Stimulated activated CD8-positive, alpha-beta memory T cell treated with anti-CD3 and anti-CD28 coated beads, Interleukin-7, amount 100 ng/mL, for 4 hours (primary cell): ENCODE results near the gene AGAP1.

Experiments used
- DNase-seq, 2 donors: peaks; one replicate each; pipeline ENCODE4 v3.0.0-alpha.2; 2020; ENCODE audit warnings: low read depth in 2 of 2

AGAP1 gene

DNA sequence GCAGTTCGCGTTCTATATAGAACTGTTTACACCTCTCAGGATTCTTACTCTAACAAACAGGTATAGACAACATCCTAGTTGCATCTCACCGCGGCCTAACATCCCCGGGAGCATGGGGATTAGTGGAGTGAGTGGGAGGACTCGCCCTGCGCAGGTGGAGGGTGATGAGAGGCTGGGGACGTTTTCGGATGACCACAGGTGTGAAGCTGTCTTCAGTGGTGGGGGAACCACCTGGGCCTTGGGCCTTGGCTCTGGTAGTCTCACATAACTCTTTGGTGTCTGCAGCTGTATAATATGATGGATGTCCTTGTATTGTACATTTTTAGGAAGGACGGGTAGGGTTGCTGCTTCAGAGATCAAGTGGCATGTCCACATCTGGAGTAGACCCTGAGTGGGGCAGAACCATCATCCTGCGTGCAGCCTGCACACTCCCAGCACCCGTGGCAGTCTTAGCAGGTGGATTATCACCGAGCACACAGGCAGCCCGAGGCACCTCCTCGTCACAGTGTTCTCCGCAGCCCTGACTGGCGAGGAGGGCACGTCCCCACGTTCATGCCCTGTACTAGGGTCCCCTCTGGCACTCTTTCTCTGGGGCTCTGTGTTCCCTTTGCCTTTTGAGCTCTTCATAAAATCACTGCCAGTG is 56.0 kb downstream of the AGAP1 start:
- DNase-seq = no peak

DNA sequence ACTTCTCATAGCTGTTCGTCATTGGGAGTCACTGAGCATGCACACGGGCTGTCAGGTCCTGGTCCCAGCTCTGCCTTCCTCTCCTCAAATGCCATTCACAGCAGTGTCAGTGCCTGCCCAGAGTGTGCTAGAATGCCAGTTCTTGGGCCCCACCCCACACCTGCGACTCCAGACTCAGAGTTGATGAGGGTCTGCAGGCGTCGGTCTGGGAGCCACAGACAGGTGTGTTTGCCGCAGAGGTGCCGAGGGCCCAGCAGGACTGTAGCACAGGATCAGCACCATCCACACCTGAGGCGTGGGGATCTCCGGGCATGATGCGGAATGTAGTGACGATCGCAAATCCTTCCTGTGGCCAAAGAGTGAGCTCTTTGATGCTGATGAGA is 56.5 kb downstream of the AGAP1 start:
- no peak for DNase-seq

DNA sequence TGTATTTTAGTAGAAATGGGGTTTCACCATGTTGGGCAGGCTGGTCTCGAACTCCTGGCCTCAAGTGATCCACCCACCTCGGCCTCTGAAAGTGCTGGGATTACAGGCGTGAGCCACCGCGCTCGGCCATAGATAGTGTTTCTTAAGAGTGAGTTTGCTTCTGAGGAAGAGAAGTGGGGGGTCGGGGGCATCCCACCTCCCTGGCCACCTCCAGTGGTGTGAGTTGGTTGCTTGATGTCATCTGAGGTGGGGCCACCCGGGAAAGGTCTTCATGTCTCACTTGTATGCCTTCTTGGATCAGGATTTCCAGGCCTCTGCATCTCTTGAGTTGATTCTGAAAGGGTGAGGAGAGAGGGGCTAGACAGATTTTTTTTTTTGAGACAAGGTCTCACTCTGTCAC is 57.1 kb downstream of the AGAP1 start:
- DNase-seq = no peak

DNA sequence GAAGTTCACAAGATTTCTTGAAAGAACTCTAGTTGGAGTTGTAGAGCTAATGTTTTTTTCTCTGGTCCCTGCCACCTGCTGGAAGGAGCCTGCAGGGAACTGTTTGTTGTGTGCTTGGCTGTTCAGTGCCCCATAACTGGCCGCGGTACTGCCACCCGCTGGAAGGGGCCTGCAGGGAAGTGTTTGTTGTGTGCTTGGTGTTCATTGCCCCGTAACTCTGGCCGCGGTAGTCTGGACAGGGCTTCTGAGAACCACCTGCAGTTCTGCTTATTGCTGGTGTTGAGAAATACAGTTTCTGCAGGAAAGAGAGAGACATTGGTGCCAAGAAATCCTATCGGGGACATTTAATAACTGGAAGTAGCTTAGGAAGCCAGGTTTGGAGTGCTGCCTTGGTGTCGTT is 58.1 kb downstream of the AGAP1 start:
- no peak for DNase-seq

DNA sequence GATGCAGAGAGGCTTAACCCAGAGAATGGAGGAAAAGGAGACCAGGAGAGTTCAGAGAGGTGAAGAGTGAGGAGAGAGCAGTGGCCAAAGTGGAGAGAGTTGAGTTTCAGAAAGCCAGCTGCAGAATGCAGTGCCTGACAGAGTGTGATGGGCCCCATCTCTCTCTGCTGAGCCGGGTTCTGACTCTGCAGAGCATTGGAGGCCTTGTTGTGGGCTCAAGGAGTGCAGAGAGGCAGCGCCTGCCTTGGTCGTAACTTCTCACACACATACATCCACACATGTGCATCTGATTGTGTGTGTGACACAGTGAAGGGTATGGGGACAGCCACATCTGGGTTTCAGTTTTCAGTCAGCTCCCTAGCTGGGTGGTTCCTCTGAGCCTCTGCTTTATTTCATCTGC is 58.8 kb downstream of the AGAP1 start:
- no peak for DNase-seq

DNA sequence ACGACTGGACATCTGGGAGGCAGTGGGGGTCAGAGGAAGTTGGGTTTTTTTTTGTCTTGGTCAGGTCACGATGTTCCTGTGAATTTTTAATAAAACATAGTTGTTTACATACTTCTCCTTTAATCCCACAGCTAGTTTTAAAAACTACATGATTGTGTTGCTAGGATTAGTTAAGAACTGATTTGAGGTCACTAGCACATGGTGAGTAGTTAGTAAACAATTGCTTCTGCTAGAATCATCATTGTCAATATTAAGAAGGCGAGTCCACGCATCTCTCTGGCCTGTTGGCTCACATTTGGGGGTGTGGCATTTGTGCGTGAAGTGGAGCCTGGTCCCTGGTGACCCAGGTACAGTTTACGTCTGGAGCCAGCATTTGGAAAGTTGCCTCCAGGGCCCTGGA is 59.4 kb downstream of the AGAP1 start:
- no peak for DNase-seq

DNA sequence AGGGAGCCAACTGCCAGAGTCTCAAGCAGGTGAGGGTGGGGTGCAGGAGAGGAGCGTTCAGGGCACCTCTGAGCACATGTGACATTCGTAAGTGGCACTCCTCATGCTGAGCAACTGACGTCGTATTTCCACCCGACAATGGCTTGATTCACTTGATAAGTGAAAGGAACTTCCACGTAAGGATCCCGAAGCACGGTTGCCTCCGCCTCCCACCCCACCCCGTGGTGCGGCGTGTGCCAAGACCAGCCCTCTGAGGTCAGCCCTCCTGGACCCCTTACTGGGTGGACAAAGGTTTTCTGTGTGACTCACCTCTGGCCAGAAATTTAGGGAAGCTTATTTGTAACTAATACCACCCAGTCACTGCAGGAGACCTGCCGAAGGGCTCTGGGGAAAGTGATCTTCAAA is 59.9 kb downstream of the AGAP1 start:
- DNase-seq = no peak

DNA sequence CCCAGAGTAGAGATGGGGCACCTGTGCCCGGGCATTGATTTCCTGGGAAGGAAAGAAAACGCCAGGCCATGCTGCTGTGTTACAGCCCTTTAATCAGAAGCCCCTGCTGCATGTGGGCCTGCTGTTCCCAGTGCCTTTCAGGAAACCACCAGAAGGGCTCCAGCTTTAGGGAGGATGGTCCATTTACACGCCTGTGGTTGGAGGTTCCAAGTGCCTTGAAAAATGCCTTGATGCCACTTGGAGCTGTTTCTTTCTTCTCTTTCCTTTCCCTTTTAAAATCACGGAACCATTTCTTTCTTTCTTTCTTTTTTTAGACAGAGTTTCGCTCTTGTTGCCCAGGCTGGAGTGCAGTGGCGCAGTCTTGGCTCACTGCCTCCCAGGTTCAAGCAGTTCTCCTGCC is 60.5 kb downstream of the AGAP1 start:
- DNase-seq = no peak

DNA sequence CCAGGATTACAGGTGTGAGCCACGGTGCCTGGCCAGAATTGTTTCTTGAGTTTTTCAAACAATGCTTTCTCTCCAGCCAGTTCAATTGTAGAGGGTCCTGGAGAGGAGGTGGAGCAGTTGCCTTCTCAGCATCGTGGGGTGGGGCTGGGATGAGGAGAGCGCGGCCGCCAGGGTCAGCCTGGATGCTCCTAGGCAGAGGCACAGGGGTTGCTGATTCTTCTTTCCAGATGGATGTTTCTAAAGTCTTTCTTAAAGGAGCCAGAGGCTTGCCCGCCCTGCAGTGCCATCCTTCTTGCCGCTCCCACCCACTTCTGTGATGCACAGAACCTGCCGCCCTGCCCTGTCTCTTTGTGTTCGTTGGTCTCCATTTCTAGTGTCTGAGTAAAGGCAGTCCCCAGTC is 61.1 kb downstream of the AGAP1 start:
- DNase-seq = no peak

DNA sequence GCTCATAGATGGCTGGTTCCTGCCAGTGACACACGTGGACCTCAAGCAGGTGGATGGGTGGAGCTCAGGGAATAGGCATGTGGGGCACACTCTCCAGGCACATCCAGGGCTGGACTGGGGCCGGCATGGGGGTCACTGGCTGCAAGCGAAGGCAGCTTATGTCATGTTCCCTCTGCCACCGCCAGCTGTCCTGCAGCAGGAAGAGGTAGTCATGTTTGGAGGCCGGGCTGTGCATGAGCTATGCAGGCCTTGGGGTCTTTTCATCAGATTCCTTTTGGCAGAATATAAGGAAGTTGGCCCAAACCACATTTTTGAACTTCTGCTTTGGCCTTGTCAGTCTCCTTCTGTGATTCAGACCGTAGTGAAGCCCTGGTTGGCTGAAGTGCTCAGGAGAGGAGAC is 61.5 kb downstream of the AGAP1 start:
- DNase-seq = no peak

DNA sequence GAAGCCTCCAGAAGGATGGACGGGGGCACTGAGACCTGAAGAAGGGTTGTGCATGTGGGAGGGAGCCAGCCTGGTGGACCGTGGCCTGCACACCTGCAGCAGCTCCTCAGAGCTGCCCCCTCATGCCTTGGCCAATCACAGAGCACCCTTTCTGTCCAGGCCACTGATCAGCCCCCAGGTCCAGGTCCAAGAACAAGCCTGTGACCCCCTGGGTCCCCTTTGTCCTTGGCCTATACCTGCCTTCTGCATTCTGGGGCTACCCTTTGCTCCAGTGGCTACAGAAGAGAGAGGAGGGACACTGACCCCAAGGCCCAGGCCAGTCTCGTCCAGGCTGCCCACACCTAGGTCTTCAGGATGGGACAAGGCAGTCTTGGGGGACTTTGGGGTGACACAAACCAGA is 62.2 kb downstream of the AGAP1 start:
- DNase-seq = no peak

DNA sequence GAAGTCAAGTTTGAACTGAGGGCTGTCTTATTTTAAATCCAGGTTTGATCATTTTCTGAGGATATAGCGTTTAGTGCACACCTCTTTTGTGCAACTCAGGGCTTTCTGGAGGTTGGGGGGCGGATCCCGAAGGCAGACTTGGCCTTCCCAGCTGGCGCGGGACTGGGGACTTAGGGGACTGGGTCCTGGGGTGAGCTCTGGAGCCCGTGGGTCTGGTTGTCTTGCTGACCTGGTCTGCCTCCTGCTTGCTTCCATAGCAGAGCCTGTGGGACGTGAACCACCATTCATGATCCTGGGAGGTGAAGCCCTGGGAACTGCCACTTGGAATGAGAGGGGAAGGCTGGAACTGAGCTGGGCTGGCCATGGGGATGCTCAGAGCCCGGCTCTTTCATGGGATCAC is 63.1 kb downstream of the AGAP1 start:
- DNase-seq = no peak

DNA sequence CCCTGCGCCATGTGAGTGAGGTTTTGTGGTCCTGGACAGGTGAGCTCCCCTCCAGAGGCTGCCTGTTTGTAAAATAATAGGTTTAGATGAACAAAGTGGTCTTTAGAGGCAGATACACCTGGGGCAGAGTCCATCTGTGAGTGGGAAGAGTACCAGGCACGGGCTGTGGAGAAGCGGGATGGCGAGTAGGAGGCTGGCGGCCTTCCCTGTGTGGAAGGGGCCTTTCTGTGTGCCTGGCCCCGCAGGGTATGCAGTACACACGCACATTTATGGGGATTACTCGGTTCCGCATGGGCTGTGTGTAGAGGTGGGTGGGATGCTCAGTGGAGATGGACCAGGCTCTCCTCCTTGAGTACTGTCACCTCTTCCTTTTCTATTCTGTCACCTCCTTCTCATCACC is 64.1 kb downstream of the AGAP1 start:
- no peak for DNase-seq

DNA sequence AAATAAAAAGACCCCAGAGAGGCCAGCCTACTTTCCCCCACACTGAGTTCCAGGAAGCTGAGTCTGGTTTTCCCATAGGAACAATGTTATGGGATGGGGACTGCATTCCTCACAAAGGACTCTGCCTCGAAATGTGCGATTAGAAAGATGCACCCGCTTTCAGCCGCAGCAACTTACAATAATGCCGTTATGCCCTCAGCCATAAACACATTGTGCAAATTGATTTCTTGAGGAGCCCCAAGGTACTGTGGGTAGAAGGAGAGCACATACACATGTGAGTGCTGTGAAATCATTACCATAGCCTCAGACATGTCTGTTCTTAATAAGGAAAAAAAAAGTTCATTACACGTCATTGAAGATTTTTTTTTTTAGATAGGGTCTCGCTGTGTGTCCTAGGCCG is 64.7 kb downstream of the AGAP1 start:
- DNase-seq = no peak

DNA sequence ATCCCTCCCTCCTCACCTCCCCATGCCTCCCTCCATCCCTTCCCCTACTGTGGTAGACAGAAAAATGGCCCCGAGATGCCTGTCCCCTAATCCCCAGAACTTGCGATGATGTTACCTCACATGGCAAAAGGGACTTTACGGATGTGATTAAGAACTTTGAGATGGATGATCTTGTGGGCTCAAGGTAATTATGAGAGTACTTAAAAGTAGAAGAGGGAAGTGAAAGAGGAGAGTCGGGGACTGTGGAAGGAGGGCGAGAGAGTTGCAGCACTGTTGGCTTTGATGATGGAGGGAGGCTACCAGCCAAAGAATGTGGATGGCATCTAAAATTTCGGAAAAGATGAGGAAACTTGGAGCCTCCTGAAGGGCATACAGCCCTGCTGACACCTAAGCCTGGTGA is 66.5 kb downstream of the AGAP1 start:
- no peak for DNase-seq

DNA sequence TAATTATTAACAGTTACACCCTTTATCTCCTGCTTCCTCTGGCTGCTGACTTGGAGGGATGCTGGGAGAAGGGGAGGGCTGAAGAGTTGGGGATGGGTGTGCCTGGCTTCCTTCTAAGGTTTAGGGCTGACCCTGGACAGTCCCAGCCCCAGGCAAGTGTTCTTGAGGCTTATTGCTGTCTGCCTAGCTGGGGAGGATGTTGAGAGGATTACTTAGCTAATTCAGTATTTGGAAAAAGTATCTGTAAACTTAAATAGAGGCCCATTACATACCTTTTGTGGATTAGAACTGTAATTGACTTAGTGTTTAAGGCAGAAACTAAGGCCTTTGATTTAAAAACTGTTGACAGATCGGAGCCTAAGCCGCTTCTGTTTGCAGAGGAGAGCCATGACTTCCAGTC is 67.6 kb downstream of the AGAP1 start:
- DNase-seq = no peak

DNA sequence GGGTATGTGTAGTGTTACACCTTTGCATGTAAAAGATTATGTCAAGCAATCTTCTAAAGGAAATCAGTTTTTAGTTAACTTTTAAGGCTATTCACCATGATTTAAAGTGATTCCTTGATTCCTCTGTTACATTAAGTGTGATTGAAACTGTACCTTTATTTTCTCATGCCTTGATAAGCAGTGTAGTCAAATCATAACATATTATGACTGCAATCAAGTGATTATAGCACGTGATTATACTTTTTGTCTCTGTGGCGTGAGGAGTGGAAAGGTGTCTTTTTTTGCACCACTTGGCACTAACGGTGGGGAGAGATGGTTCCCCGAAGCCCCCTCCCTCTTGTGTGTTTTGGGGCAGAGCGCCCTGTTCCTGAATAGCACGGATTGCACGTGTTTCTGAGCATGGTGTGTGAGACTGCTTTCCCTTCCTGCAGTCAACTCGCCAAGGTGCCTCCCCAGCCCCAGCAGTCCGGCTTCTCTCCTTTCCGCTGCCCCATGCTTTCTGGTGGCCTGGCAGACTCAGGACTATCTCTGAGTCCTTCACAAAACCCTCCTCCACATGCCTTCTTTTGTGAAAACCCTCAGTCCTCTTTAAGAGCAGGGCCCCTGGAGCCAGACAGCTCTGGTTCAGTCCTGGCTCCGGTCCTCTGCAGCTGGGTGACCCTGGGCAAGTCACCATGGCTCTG is 68.4 kb downstream of the AGAP1 start:
- no peak for DNase-seq

DNA sequence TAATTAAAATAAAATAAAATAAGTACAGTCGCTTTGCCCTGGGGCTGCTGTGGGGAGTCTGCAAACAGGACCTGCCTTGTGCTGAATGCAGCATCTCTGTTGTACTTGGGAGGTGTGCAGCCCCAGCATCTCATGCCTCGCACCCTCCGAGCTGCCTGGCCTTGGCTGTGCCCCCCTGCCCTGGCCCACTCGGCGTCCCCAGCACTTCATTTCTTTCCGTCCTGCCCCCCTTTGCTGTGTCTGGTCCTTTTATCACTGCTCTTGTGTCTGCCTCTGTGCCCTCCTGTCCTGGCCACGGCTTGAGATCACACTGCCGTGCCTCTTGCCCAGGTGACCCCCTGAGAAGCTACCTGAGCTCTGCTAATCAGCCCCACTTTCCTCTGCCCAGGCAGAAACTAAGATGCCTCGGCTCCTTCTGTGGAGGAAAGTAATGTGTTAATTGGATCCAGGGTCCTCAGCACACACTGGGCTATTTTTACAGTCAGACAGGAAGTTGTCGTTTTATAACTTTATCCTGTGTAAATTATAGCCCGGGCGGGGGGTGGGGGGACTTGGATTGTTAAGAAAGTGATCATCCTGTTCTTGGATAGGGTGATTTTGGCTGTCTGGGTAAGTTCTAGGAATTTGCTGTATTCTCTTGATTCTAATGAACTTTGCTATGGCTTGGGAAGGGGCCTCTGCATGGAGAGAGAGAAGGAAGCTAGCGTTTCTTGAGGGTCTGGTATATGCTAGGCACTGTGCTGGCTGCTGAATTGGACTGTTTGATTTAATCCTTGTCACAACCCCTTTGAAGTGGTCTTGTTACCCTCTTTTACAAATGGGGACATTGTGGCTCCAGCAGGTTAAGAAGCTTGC is 69.4 kb downstream of the AGAP1 start:
- DNase-seq = no peak

DNA sequence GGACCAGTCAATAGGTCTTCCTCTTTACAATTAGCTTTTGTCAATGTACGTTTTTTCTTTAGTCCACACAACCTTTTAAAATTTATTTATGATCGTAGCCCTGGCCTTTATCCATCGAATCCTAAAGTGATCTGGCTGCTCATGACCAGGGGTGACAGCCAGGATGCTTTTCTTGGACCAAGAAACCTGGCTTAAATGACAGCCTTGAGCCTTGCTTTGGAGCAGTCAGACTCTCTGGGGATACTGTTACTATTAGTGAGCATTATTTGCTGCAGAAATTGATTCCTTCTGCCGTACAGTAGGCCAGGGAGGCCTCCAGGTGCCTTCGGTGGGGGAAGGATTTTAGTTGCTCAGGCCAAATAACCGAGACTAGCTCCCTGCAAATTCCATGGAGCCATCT is 70.2 kb downstream of the AGAP1 start:
- no peak for DNase-seq

DNA sequence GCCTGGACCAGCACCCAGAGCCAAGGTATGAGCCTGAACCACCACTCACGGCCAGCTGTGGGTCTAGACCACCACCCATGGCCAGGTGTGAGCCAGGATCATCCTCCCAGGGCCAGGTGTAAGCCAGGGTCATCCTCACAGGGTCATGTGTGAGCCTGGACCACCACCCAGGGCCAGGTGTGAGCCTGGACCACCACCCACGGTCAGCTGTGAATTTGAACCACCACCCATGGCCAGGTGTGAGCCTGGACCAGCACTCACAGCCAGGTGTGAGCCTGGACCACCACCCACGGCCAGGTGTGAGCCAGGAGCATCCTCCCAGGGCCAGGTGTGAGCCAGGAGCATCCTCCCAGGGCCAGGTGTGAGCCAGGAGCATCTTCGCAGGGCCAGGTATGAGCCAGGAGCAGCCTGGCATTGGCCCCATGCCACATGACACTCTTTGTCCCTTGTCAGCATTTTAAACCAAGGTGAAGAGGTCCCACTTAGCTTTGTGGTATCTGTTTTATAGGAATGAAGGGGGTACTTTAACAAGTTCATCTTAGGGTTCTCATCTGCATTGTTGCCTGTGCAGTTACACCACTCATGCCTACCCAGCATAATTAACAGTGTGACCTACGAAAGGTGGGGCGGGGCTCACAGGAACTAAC is 71.2 kb downstream of the AGAP1 start:
- no peak for DNase-seq

DNA sequence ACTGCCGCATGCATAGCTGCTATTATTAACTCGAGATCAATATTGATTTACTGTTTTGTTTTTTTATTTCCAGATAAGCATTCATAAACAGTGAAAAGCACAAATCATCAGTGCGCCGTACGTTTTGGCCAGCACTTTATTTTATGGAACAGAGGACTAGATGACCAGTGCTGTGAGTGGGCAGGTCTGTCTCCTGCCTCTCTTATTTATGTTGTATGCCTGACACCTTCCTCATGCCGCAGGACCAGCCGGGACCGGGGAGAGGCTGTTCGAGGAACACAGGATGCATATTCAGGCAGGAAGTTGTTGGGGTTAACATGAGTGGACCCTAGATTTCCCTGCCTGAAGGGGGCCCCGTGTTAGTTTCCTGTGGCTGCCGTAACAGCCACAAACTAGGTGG is 72.6 kb downstream of the AGAP1 start:
- DNase-seq = no peak

DNA sequence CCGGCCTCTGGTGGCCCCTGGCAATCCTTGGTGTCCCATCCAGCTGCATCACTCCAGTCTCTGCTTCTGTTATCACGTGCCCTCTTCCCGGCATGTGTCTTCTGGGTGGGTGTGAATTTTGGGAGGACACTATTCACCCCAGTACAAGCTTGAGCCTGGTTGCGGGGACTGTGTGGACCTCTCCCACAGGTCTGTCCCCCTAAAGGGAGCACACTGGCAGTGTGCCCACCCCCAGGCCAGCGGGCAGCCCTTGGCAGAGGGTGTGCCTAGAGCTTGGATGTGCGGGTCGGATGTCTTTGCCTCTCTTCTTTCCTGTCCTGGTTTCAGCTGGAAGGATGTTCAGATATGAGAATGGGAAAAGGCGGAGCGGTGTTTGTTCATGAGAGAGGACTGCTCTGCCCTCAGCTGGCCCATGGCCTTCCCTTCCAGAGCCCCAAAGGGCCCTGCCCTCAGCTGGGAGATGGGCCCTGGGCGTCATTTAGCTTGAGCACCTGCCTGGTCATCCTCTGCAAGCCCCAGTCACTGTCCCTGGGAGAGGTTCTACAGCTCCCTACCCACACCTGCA is 73.2 kb downstream of the AGAP1 start:
- DNase-seq = no peak
